IMR-90 (cell line): ENCODE data around the gene LRRC66. TPM values are rescaled to one million over a fixed set of nuclear protein-coding genes. Genes with fewer than 3 reads are reported as not detected.

Source experiments
- ATAC-seq: fragments of 200-7000 bp; cut with Tn5 transposase; 2 replicates; pipeline ENCODE4 v1.9.1; 2020; ENCODE audit warnings: low read depth, mild to moderate bottlenecking, moderate library complexity
- BruUV-seq: library from RNA; stranded (reverse); fragments of 400-500 nt; replicated peaks from 2 replicates; lab custom pipeline; 2021; lab: Mats Ljungman, UMichigan
- CTCF ChIA-PET: fragments of 300-600 bp; formaldehyde crosslinking; extraction: SDS; loops from one replicate; lab custom pipeline; 2021; ENCODE audit warnings: antibody characterized with exemption; lab: Yijun Ruan, JAX
- POLR2A ChIA-PET: fragments of 300-600 bp; sonication (Branson Sonifier 250); formaldehyde crosslinking; loops from one replicate; lab custom pipeline; 2022; ENCODE audit warnings: antibody characterized with exemption; ENCODE audit not compliant: unreplicated experiment; lab: Charles Lee
- DNase-seq: peaks from one replicate; pipeline ENCODE4 v3.0.0; 2013
- H2AFZ ChIP-seq: replicated peaks from 2 replicates; pipeline ENCODE3; 2013; ENCODE audit warnings: low read length, mild to moderate bottlenecking; ENCODE audit not compliant: poor library complexity
- H2AK5ac ChIP-seq: 2 replicates; pipeline ENCODE4 v1.6.1; 2013; ENCODE audit warnings: low read depth, low read length, inconsistent platforms
- H2AK9ac ChIP-seq: replicated peaks from 2 replicates; pipeline ENCODE3; 2013; ENCODE audit warnings: mild to moderate bottlenecking, low read depth, low read length, moderate library complexity; ENCODE audit not compliant: poor library complexity
- H2BK120ac ChIP-seq: 2 replicates; pipeline ENCODE4 v1.6.1; 2013; ENCODE audit warnings: low read depth, low read length, inconsistent platforms
- H2BK15ac ChIP-seq: 3 replicates; pipeline ENCODE4 v1.6.1; 2013; ENCODE audit warnings: low read depth, low read length, inconsistent platforms
- H2BK20ac ChIP-seq: 2 replicates; pipeline ENCODE4 v1.6.1; 2013; ENCODE audit warnings: low read depth, mild to moderate bottlenecking, inconsistent platforms, low read length, moderate library complexity
- H2BK5ac ChIP-seq: 2 replicates; pipeline ENCODE4 v1.6.1; 2013; ENCODE audit warnings: mild to moderate bottlenecking, low read depth, low read length, inconsistent platforms; ENCODE audit not compliant: poor library complexity, severe bottlenecking
- H3K14ac ChIP-seq: replicated peaks from 2 replicates; pipeline ENCODE4 v1.6.1; 2013; ENCODE audit warnings: low read depth, low read length, inconsistent platforms
- H3K18ac ChIP-seq: 2 replicates; pipeline ENCODE4 v1.6.1; 2013; ENCODE audit warnings: low read depth, low read length, control low read depth
- H3K23ac ChIP-seq: 2 replicates; pipeline ENCODE4 v1.6.1; 2013; ENCODE audit warnings: low read depth, low read length, inconsistent platforms
- H3K27ac ChIP-seq: 2 replicates; pipeline ENCODE4 v1.5.1; 2013; ENCODE audit warnings: mild to moderate bottlenecking, control low read depth, low read length; ENCODE audit not compliant: insufficient read depth
- H3K27me3 ChIP-seq: 2 replicates; pipeline ENCODE4 v1.6.1; 2013; ENCODE audit warnings: low read length; ENCODE audit not compliant: control insufficient read depth, insufficient read depth
- H3K36me3 ChIP-seq: 2 replicates; pipeline ENCODE4 v1.6.1; 2013; ENCODE audit warnings: low read length, mixed read lengths; ENCODE audit not compliant: control insufficient read depth, insufficient read depth
- H3K4ac ChIP-seq: 2 replicates; pipeline ENCODE4 v1.6.1; 2013; ENCODE audit warnings: low read depth, low read length, inconsistent platforms
- H3K4me1 ChIP-seq: 2 replicates; pipeline ENCODE4 v1.6.1; 2013; ENCODE audit warnings: low read length, mixed read lengths; ENCODE audit not compliant: control insufficient read depth, insufficient read depth
- H3K4me2 ChIP-seq: 2 replicates; pipeline ENCODE4 v1.6.1; 2013; ENCODE audit warnings: low read depth, mild to moderate bottlenecking, control low read depth, low read length, moderate library complexity
- H3K4me3 ChIP-seq: 2 replicates; pipeline ENCODE4 v1.5.1; 2013; ENCODE audit warnings: low read depth, mild to moderate bottlenecking, control low read depth, low read length, moderate library complexity; ENCODE audit not compliant: insufficient read depth
- H3K56ac ChIP-seq: 2 replicates; pipeline ENCODE4 v1.6.1; 2013; ENCODE audit warnings: low read length, inconsistent platforms; ENCODE audit not compliant: insufficient read depth; ENCODE audit errors: extremely low read depth
- H3K79me1 ChIP-seq, 2 experiments: 2 replicates each; pipeline ENCODE4 v1.6.1; 2013; ENCODE audit warnings: low read length in 2 of 2, inconsistent platforms in 1 of 2, low read depth in 1 of 2
- H3K9ac ChIP-seq: 2 replicates; pipeline ENCODE4 v1.6.1; 2013; ENCODE audit warnings: low read depth, low read length, control low read depth
- H3K9me1 ChIP-seq: 2 replicates; pipeline ENCODE4 v1.6.1; 2013; ENCODE audit warnings: low read length, inconsistent platforms; ENCODE audit not compliant: insufficient read depth
- H3K9me3 ChIP-seq: 2 replicates; pipeline ENCODE4 v1.6.1; 2013; ENCODE audit warnings: low read length; ENCODE audit not compliant: control insufficient read depth, insufficient read depth
- H4K20me1 ChIP-seq: 2 replicates; pipeline ENCODE4 v1.6.1; 2013; ENCODE audit warnings: low read length, inconsistent platforms; ENCODE audit not compliant: insufficient read depth
- H4K5ac ChIP-seq: 2 replicates; pipeline ENCODE4 v1.6.1; 2013; ENCODE audit warnings: mild to moderate bottlenecking, low read depth, low read length, control low read depth
- H4K8ac ChIP-seq, 2 experiments: 2 replicates each; pipeline ENCODE4 v1.6.1; 2013; ENCODE audit warnings: low read depth in 2 of 2, low read length in 2 of 2, control low read depth in 1 of 2, inconsistent platforms in 1 of 2
- H4K91ac ChIP-seq: 2 replicates; pipeline ENCODE4 v1.6.1; 2013; ENCODE audit warnings: low read depth, low read length, inconsistent platforms; ENCODE audit not compliant: insufficient read depth
- CEBPB ChIP-seq: IDR thresholded peaks from 2 replicates; pipeline ENCODE4 v1.6.1; 2012; ENCODE audit warnings: low read depth, low read length, improper control_type of control experiment
- ELK1 ChIP-seq: fragments of 150-350 bp; IDR thresholded peaks from 2 replicates; pipeline ENCODE4 v1.6.1; 2016; ENCODE audit warnings: low read depth, mild to moderate bottlenecking, low read length, moderate library complexity, borderline replicate concordance
- FOS ChIP-seq: fragments of 150-350 bp; IDR thresholded peaks from 2 replicates; pipeline ENCODE4 v1.6.1; 2016; ENCODE audit warnings: low read depth, low read length
- MAFK ChIP-seq: IDR thresholded peaks from 2 replicates; pipeline ENCODE4 v1.6.1; 2012; ENCODE audit warnings: low read depth, low read length, improper control_type of control experiment
- POLR2A ChIP-seq: IDR thresholded peaks from 2 replicates; pipeline ENCODE4 v1.6.1; 2012; ENCODE audit warnings: mild to moderate bottlenecking, low read depth, low read length
- RAD21 ChIP-seq: IDR thresholded peaks from 2 replicates; pipeline ENCODE4 v1.6.1; 2012; ENCODE audit warnings: low read length, improper control_type of control experiment
- RFX5 ChIP-seq: IDR thresholded peaks from 2 replicates; pipeline ENCODE4 v1.8.0; 2012; ENCODE audit warnings: low read depth, mild to moderate bottlenecking, low read length, moderate library complexity
- WGBS, 2 experiments: methylation state at CpG; one replicate each; pipeline versions ENCODE4 v1.1.5 to v1.1.7; 2013; ENCODE audit warnings: missing lambda C conversion rate in 2 of 2; ENCODE audit not compliant: insufficient read length in 1 of 2; ENCODE audit errors: extremely low coverage in 2 of 2; 5-methylcytosine and 5-hydroxymethylcytosine counted together
- dilution Hi-C: fragments of 300-500 bp; cut with HindIII; formaldehyde crosslinking; loops from one replicate; pipeline ENCODE4 v1.14.3; 2018; ENCODE audit warnings: low sequenced_read_pairs; ENCODE audit not compliant: unreplicated experiment
- in situ Hi-C: fragments of 300-500 bp; cut with MboI; formaldehyde crosslinking; loops from 3 replicates; pipeline ENCODE4 v1.14.3; 2019; ENCODE audit warnings: low sequenced_read_pairs, inconsistent platforms, mixed read lengths
- intact Hi-C: fragments of 100-400 bp; cut with micrococcal nuclease; formaldehyde crosslinking; loops from 2 replicates; pipeline ENCODE4 v1.10.0; 2022
- polyA plus RNA-seq, 3 experiments: library from polyadenylated mRNA; depleted of rRNA; stranded (reverse); fragments of >200 nt; gene quantifications; 2 replicates each; pipeline ENCODE4 v1.2.3, GENCODE V29; 2012; ENCODE audit warnings: low replicate concordance in 1 of 3
- total RNA-seq: library from RNA; depleted of rRNA; stranded (reverse); fragments of >200 nt; gene quantifications from 2 replicates; pipeline ENCODE4 v1.2.3, GENCODE V29; 2012
- TF ChIP-seq, protein P1 (sequence below): fragments of 150-350 bp; IDR thresholded peaks from 2 replicates; pipeline ENCODE4 v1.6.1; 2017; ENCODE audit warnings: mild to moderate bottlenecking, antibody characterized with exemption, low read length, low read depth
- TF ChIP-seq, protein P2 (sequence below): conservative IDR thresholded peaks from 2 replicates; pipeline ENCODE4 v1.5.1; 2012; ENCODE audit warnings: mild to moderate bottlenecking, low read depth, low read length, improper control_type of control experiment

Gene LRRC66
- total and polyA plus RNA-seq, 2 of the 4 experiments (the other 2 are of a cell fraction): 0.09 to 0.18 TPM

- TF ChIP-seq FOS: no peak
- TF ChIP-seq MAFK: no peak
- TF ChIP-seq, protein P1, sequence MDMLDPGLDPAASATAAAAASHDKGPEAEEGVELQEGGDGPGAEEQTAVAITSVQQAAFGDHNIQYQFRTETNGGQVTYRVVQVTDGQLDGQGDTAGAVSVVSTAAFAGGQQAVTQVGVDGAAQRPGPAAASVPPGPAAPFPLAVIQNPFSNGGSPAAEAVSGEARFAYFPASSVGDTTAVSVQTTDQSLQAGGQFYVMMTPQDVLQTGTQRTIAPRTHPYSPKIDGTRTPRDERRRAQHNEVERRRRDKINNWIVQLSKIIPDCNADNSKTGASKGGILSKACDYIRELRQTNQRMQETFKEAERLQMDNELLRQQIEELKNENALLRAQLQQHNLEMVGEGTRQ: no peak
- TF ChIP-seq CEBPB: no peak
- TF ChIP-seq POLR2A: no peak
- TF ChIP-seq RAD21: no peak
- TF ChIP-seq, protein P2, sequence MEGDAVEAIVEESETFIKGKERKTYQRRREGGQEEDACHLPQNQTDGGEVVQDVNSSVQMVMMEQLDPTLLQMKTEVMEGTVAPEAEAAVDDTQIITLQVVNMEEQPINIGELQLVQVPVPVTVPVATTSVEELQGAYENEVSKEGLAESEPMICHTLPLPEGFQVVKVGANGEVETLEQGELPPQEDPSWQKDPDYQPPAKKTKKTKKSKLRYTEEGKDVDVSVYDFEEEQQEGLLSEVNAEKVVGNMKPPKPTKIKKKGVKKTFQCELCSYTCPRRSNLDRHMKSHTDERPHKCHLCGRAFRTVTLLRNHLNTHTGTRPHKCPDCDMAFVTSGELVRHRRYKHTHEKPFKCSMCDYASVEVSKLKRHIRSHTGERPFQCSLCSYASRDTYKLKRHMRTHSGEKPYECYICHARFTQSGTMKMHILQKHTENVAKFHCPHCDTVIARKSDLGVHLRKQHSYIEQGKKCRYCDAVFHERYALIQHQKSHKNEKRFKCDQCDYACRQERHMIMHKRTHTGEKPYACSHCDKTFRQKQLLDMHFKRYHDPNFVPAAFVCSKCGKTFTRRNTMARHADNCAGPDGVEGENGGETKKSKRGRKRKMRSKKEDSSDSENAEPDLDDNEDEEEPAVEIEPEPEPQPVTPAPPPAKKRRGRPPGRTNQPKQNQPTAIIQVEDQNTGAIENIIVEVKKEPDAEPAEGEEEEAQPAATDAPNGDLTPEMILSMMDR: no peak
- no peak for TF ChIP-seq RFX5
- no peak for TF ChIP-seq ELK1
- BruUV-seq: no TSS peak
- no peak overlapping the region for H3K56ac ChIP-seq
- H3K4me2 ChIP-seq: no peak overlapping the region
- H2BK120ac ChIP-seq: no peak overlapping the region
- H3K27me3 ChIP-seq: no peaks in the 10 kb centered on the region
- H2AK9ac ChIP-seq: no peak overlapping the region
- no peak overlapping the region for H2BK15ac ChIP-seq
- H3K4me3 ChIP-seq: no peak overlapping the region
- intact Hi-C loops (loop anchor here (10.0 kb wide), 1 partner anchor 63 kb away; no protein-coding TSS in a partner anchor), in situ Hi-C loops (no loop called here), dilution Hi-C loops (no loop called here)
- no peaks in the 10 kb centered on the region for H3K9me3 ChIP-seq
- H4K20me1 ChIP-seq: no peaks in the 10 kb centered on the region
- H4K8ac ChIP-seq: no peak overlapping the region
- H3K18ac ChIP-seq: peak overlapping the region; percentile 16; the same call in 1 of the 2 replicates
- H3K36me3 ChIP-seq: no peaks in the 10 kb centered on the region
- H2BK5ac ChIP-seq: no peak overlapping the region
- H3K27ac ChIP-seq: no peak overlapping the region
- H2AFZ ChIP-seq: no peak overlapping the region
- ChIA-PET CTCF (no interaction called here), POLR2A (no interaction called here)
- no peak overlapping the region for H4K5ac ChIP-seq
- H3K14ac ChIP-seq: no peak overlapping the region
- DNase-seq (no peak), ATAC-seq (no peak)
- H4K91ac ChIP-seq: no peak overlapping the region
- peak overlapping the region; percentile 11; the same call in 1 of the 2 replicates for H2AK5ac ChIP-seq
- no CpG with 5 or more reads among the region's 1 CpG for WGBS, 2 experiments
- H3K4ac ChIP-seq: no peak overlapping the region
- H3K9ac ChIP-seq: no peak overlapping the region
- no peak overlapping the region for H3K23ac ChIP-seq
- H3K9me1 ChIP-seq: 0 out of 2 replicates have a peak, but pooled peaks cover 2% of the 10 kb centered on the region
- no peak overlapping the region for H2BK20ac ChIP-seq
- peaks cover 4% of the 10 kb centered on the region; the same call in 1 of the 2 replicates for H3K4me1 ChIP-seq
- H3K79me1 ChIP-seq: no peaks in the 10 kb centered on the region
These were observed 38.1 kb upstream of the LRRC66 start for GRCh38 chr4:52058275-52058674.
